Mesodermal cell (in vitro differentiated cells): ENCODE data around the gene LHFPL5.

Experiments used
- H3K27ac ChIP-seq: 2 replicates; pipeline ENCODE4 v1.7.0; 2013; ENCODE audit warnings: mild to moderate bottlenecking, low read depth, low read length, moderate library complexity; ENCODE audit not compliant: severe bottlenecking
- H3K36me3 ChIP-seq: 2 replicates; pipeline ENCODE4 v1.7.1; 2013; ENCODE audit warnings: mild to moderate bottlenecking, low read length, moderate library complexity; ENCODE audit not compliant: control insufficient read depth, insufficient read depth
- H3K4me1 ChIP-seq: one replicate; pipeline ENCODE4 v1.7.1; 2013; ENCODE audit warnings: mild to moderate bottlenecking, low read length; ENCODE audit not compliant: insufficient read depth, control insufficient read depth, poor library complexity, severe bottlenecking
- H3K4me3 ChIP-seq: 2 replicates; pipeline ENCODE4 v1.7.0; 2013; ENCODE audit warnings: low read length, control low read depth, mild to moderate bottlenecking; ENCODE audit not compliant: insufficient read depth, poor library complexity, severe bottlenecking; ENCODE audit errors: extremely low read depth
- H3K9me3 ChIP-seq: 2 replicates; pipeline ENCODE4 v1.7.1; 2013; ENCODE audit warnings: mild to moderate bottlenecking, low read length, moderate library complexity; ENCODE audit not compliant: control insufficient read depth
- WGBS, 2 experiments: methylation state at CpG; one replicate each; pipeline ENCODE4 v1.1.5; 2013; ENCODE audit warnings: missing lambda C conversion rate in 2 of 2; ENCODE audit not compliant: insufficient coverage in 2 of 2; 5-methylcytosine and 5-hydroxymethylcytosine counted together

LHFPL5 gene

GRCh38 chr6:35817515-35817914 is 12.4 kb downstream of the LHFPL5 start:
- Histone ChIP-seq H3K9me3 (peaks cover 3% of the 10 kb centered on the region), H3K4me3 (no peak overlapping the region), H3K4me1 (no peaks in the 10 kb centered on the region), H3K27ac (no peak overlapping the region), H3K36me3 (no peaks in the 10 kb centered on the region)

- no CpG with 5 or more reads among the region's 2 CpGs for WGBS, 2 experiments
- no peaks in the 10 kb centered on the region for H3K9me3 ChIP-seq
- no peak overlapping the region for H3K4me3 ChIP-seq
- H3K27ac ChIP-seq, result no peak overlapping the region
- H3K36me3 ChIP-seq, result no peaks in the 10 kb centered on the region
- H3K4me1 ChIP-seq, result no peaks in the 10 kb centered on the region
These were observed 18.4 kb downstream of the LHFPL5 start for GRCh38 chr6:35823601-35824000.

GRCh38 chr6:35824552-35825192 is 19.5 kb downstream of the LHFPL5 start:
- Histone ChIP-seq H3K4me3 (no peak overlapping the region), H3K36me3 (no peaks in the 10 kb centered on the region), H3K9me3 (no peaks in the 10 kb centered on the region), H3K27ac (no peak overlapping the region), H3K4me1 (no peaks in the 10 kb centered on the region)
- 80 to 96% methylated on average over 5 of the region's 5 CpGs for WGBS, 2 experiments

- no peak overlapping the region for H3K4me3 ChIP-seq
- no peaks in the 10 kb centered on the region for H3K9me3 ChIP-seq
- no peak overlapping the region for H3K27ac ChIP-seq
- H3K4me1 ChIP-seq, result no peaks in the 10 kb centered on the region
- 80 to 81% methylated on average over 3 to 4 of the region's 5 CpGs for WGBS, 2 experiments
- peaks cover 12% of the 10 kb centered on the region for H3K36me3 ChIP-seq
These were observed 24.2 kb downstream of the LHFPL5 start for GRCh38 chr6:35829306-35829705.

- no peak overlapping the region for H3K27ac ChIP-seq
- WGBS, 2 experiments, result 91 to 93% methylated on average over 3 to 4 of the region's 5 CpGs
- H3K9me3 ChIP-seq, result no peaks in the 10 kb centered on the region
- H3K4me3 ChIP-seq, result no peak overlapping the region
- H3K36me3 ChIP-seq, result peaks cover 32% of the 10 kb centered on the region
- H3K4me1 ChIP-seq, result no peaks in the 10 kb centered on the region
These were observed 26.3 kb downstream of the LHFPL5 start for GRCh38 chr6:35831257-35832007.

- H3K9me3 ChIP-seq, result no peaks in the 10 kb centered on the region
- peaks cover 52% of the 10 kb centered on the region for H3K36me3 ChIP-seq
- WGBS, 2 experiments, result 100% methylated on average over 1 to 3 of the region's 7 CpGs
- H3K4me3 ChIP-seq, result no peak overlapping the region
- no peak overlapping the region for H3K27ac ChIP-seq
- H3K4me1 ChIP-seq, result no peaks in the 10 kb centered on the region
These were observed 28.4 kb downstream of the LHFPL5 start for GRCh38 chr6:35833536-35833935.

GRCh38 chr6:35839019-35839418 is 33.9 kb downstream of the LHFPL5 start:
- peaks cover 97% of the 10 kb centered on the region for H3K36me3 ChIP-seq
- no peaks in the 10 kb centered on the region for H3K9me3 ChIP-seq
- H3K4me1 ChIP-seq, result no peaks in the 10 kb centered on the region
- 86% methylated on average over 1 of the region's 1 CpG; no CpG with 5 or more reads in 1 of the 2 experiments for WGBS, 2 experiments
- no peak overlapping the region for H3K4me3 ChIP-seq
- H3K27ac ChIP-seq, result no peak overlapping the region

GRCh38 chr6:35842381-35842780 is 37.2 kb downstream of the LHFPL5 start:
- H3K27ac ChIP-seq, result no peak overlapping the region
- no peak overlapping the region for H3K4me3 ChIP-seq
- H3K4me1 ChIP-seq, result no peaks in the 10 kb centered on the region
- no peaks in the 10 kb centered on the region for H3K9me3 ChIP-seq
- WGBS, 2 experiments, result 100% methylated on average over 1 of the region's 3 CpGs; no CpG with 5 or more reads in 1 of the 2 experiments
- H3K36me3 ChIP-seq, result peaks cover 99% of the 10 kb centered on the region

GRCh38 chr6:35844290-35844689 is 39.1 kb downstream of the LHFPL5 start:
- Histone ChIP-seq H3K4me3 (no peak overlapping the region), H3K36me3 (peaks cover 98% of the 10 kb centered on the region), H3K4me1 (no peaks in the 10 kb centered on the region), H3K27ac (no peak overlapping the region), H3K9me3 (peaks cover 8% of the 10 kb centered on the region)
- 100% methylated on average over 2 to 3 of the region's 3 CpGs for WGBS, 2 experiments

- Histone ChIP-seq H3K36me3 (peaks cover 97% of the 10 kb centered on the region), H3K4me1 (no peaks in the 10 kb centered on the region), H3K27ac (no peak overlapping the region), H3K4me3 (no peak overlapping the region), H3K9me3 (peaks cover 8% of the 10 kb centered on the region)
- WGBS, 2 experiments, result 81 to 100% methylated on average over 1 to 2 of the region's 2 CpGs
These were observed 45.1 kb downstream of the LHFPL5 start for GRCh38 chr6:35850208-35850607.

- no peak overlapping the region for H3K4me3 ChIP-seq
- peaks cover 94% of the 10 kb centered on the region for H3K36me3 ChIP-seq
- 95 to 96% methylated on average over 2 to 4 of the region's 4 CpGs for WGBS, 2 experiments
- no peak overlapping the region for H3K27ac ChIP-seq
- no peaks in the 10 kb centered on the region for H3K4me1 ChIP-seq
- H3K9me3 ChIP-seq, result peaks cover 8% of the 10 kb centered on the region
These were observed 47.8 kb downstream of the LHFPL5 start for GRCh38 chr6:35852994-35853393.
